K562 (cell line): ENCODE data around the gene GPN3. TPM values are rescaled to one million over a fixed set of nuclear protein-coding genes. Genes with fewer than 3 reads are reported as not detected.

ENCODE experiments used
- BCOR ChIP-seq: fragments of 450-650 bp; IDR thresholded peaks from 2 replicates; pipeline ENCODE4 v1.6.1; 2016
- CTCF ChIP-seq, 3 experiments: IDR thresholded peaks in 2 of 3; conservative IDR thresholded peaks in 1 of 3; 2 replicates each; pipeline ENCODE4 v1.5.1; 2011 to 2012; ENCODE audit warnings: low read length in 3 of 3, mild to moderate bottlenecking in 3 of 3, control low read depth in 2 of 3, improper control_type of control experiment in 1 of 3, inconsistent platforms in 1 of 3, low read depth in 1 of 3, mixed read lengths in 1 of 3, moderate library complexity in 1 of 3; ENCODE audit not compliant: insufficient read depth in 2 of 3
- ETS2 ChIP-seq: IDR thresholded peaks from 2 replicates; pipeline ENCODE4 v1.6.1; 2016; ENCODE audit warnings: borderline replicate concordance, missing genetic modification characterization, mild to moderate bottlenecking, moderate library complexity, missing compliant biosample characterization; ENCODE audit not compliant: poor library complexity, severe bottlenecking
- ILF3 ChIP-seq: fragments of 450-650 bp; IDR thresholded peaks from 2 replicates; pipeline ENCODE4 v1.6.1; 2018; ENCODE audit warnings: antibody characterized with exemption, mild to moderate bottlenecking, moderate library complexity, borderline replicate concordance
- MED1 ChIP-seq: sonication (generic); formaldehyde crosslinking; IDR thresholded peaks from 2 replicates; pipeline ENCODE4 v1.8.1; 2023; ENCODE audit warnings: missing genetic modification reagents, borderline replicate concordance
- NFYB ChIP-seq: IDR thresholded peaks from 2 replicates; pipeline ENCODE4 v1.6.1; 2011; ENCODE audit warnings: mild to moderate bottlenecking, moderate library complexity; ENCODE audit not compliant: insufficient read length; ENCODE audit errors: extremely low read depth
- NKRF ChIP-seq: fragments of 450-650 bp; IDR thresholded peaks from 2 replicates; pipeline ENCODE4 v1.6.1; 2016; ENCODE audit warnings: borderline replicate concordance
- POU5F1 ChIP-seq: fragments of 150-350 bp; IDR thresholded peaks from 2 replicates; pipeline ENCODE4 v1.6.1; 2014; ENCODE audit warnings: borderline replicate concordance, low read length, low read depth, mild to moderate bottlenecking; ENCODE audit not compliant: partially characterized antibody
- RB1 ChIP-seq: fragments of 450-650 bp; IDR thresholded peaks from 2 replicates; pipeline ENCODE4 v1.6.1; 2017; ENCODE audit warnings: low read depth, mild to moderate bottlenecking
- REST ChIP-seq, 2 experiments: fragments of 450-650 bp; formaldehyde crosslinking in 1 of 2; IDR thresholded peaks; 2 replicates each; pipeline versions ENCODE4 v1.4.0 to v1.6.1; 2014 to 2020; ENCODE audit warnings: mild to moderate bottlenecking in 2 of 2, borderline replicate concordance in 1 of 2, low read depth in 1 of 2
- TEAD4 ChIP-seq, 2 experiments: sonication (generic) in 1 of 2; formaldehyde crosslinking in 1 of 2; IDR thresholded peaks; 2 replicates each; pipeline versions ENCODE4 v1.6.1 to v1.8.0; 2012 to 2022; ENCODE audit warnings: borderline replicate concordance in 1 of 2, inconsistent platforms in 1 of 2, low read length in 1 of 2, mild to moderate bottlenecking in 1 of 2, missing genetic modification reagents in 1 of 2
- ZNF124 ChIP-seq: sonication (generic); formaldehyde crosslinking; IDR thresholded peaks from 2 replicates; pipeline ENCODE4 v1.8.1; 2022; ENCODE audit warnings: missing genetic modification reagents
- ZNF316 ChIP-seq: fragments of 450-650 bp; IDR thresholded peaks from 2 replicates; pipeline ENCODE4 v1.6.1; 2016
- polyA plus RNA-seq, 8 experiments: library from polyadenylated mRNA; depleted of rRNA in 4 of 8; stranded (reverse) in 5 of 8; unstranded in 3 of 8; fragments of >200 nt; fragmentation: Nextera tagmentation in 2 of 8; fragmentation: Illumina TruSeq in 1 of 8; extraction: Ambion mirVana in 2 of 8; extraction: Trizol in 1 of 8; gene quantifications; 2 replicates each; pipeline versions ENCODE4 v1.2.1 to v1.2.3, GENCODE V29; 2011 to 2014; ENCODE audit warnings: inconsistent platforms in 1 of 8, missing spikeins in 1 of 8
- total RNA-seq, 7 experiments: library from RNA; depleted of rRNA in 6 of 7; stranded (reverse); fragments of >200 nt in 6 of 7; fragmentation: Illumina TruSeq in 2 of 7; extraction: Trizol in 2 of 7; gene quantifications; 2 replicates each; pipeline versions ENCODE4 v1.2.1 to v1.2.3, GENCODE V29; 2011 to 2021; ENCODE audit warnings: low replicate concordance in 1 of 7

The GPN3 gene
- total and polyA plus RNA-seq, 9 of the 15 experiments (the other 6 are each of a cell fraction or from before 2014, with no cell fraction given) = 35.8 to 123 (median 64.2) TPM

- TF ChIP-seq NKRF (peak; percentile 98), CTCF (IDR thresholded peaks at IDR 0.05 in 2 of 3, conservative IDR thresholded peaks at IDR 0.05 in 1 of 3; ENCODE audit: insufficient read depth in 2 of 3, low read depth in 1 of 3, low read length in 3 of 3) (peak in 2 of 3 experiments; percentile 28 to 41; a peak in 3 of 6 replicates), MED1 (no peak), ZNF316 (no peak), BCOR (no peak), RB1 (peak; percentile 46; the same call in 1 of the 2 replicates), ETS2 (tag) (no peak), ZNF124 (CRISPR knock-in tag) (no peak), NFYB (no peak), REST (IDR thresholded peaks at IDR 0.05; ENCODE audit: borderline replicate concordance) (peak; percentile 3; the same call in 1 of the 2 replicates), REST (CRISPR knock-in tag; IDR thresholded peaks at IDR 0.05; ENCODE audit: low read depth) (no peak), POU5F1 (no peak), TEAD4 (IDR thresholded peaks at IDR 0.05; ENCODE audit: low read length) (peak; percentile 11; the same call in 1 of the 2 replicates), TEAD4 (CRISPR knock-in tag; IDR thresholded peaks at IDR 0.05; ENCODE audit: borderline replicate concordance) (no peak), ILF3 (no peak)
Measured at GRCh38 chr12:110403146-110403975, 64.7 kb downstream of the GPN3 start, which contains the start of gene ANAPC7 (continued).
